ENCODE data around the gene NXN.
"Not testable (repeated sequence)": the region's sequence is repeated elsewhere in the genome, so short reads cannot be mapped to it uniquely, and the experiment has no call there.

- TF ChIP-seq POLR2A, CTCF (IDR thresholded peaks at IDR 0.05): not testable (repeated sequence)
Measured at GRCh38 chr17:852850-853249, 126.7 kb downstream of the NXN start.
